ENCODE results near the gene YIPF7. TPM values are rescaled to one million over a fixed set of nuclear protein-coding genes. Genes with fewer than 3 reads are reported as not detected.
A peak's percentile ranks its signal among the peaks of the same experiment; 100 is the strongest.

The YIPF7 gene
- total RNA-seq, result not detected in 2 replicates

- DNase-seq, result no peak
Measured at GRCh38 chr4:44651425-44651824, at the start of gene YIPF7. TSS of gene YIPF7 (minus strand) at chr4:44651625. CDS start at chr4:44650100, 1,525 bp downstream.

- no peak for DNase-seq
Measured at GRCh38 chr4:44701037-44701436, 49.6 kb upstream of the YIPF7 start.

- DNase-seq, result no peak
Measured at GRCh38 chr4:44700427-44700826, 49.0 kb upstream of the YIPF7 start.

GRCh38 chr4:44684648-44685047 is 33.2 kb upstream of the YIPF7 start:
- DNase-seq, result no peak

- no peak for DNase-seq
Measured at GRCh38 chr4:44679060-44679459, 27.6 kb upstream of the YIPF7 start.

- DNase-seq, result peak; percentile 95
Measured at GRCh38 chr4:44678094-44679041, 26.9 kb upstream of the YIPF7 start, which contains the start of gene GUF1. TSS of gene GUF1 (plus strand) at chr4:44678420. CDS start at chr4:44678623, 203 bp downstream.

GRCh38 chr4:44675366-44675765 is 23.9 kb upstream of the YIPF7 start:
- no peak for DNase-seq

- DNase-seq, result no peak
Measured at GRCh38 chr4:44674471-44674870, 23.0 kb upstream of the YIPF7 start.

GRCh38 chr4:44671636-44672035 is 20.2 kb upstream of the YIPF7 start:
- no peak for DNase-seq

GRCh38 chr4:44670506-44671199 is 19.2 kb upstream of the YIPF7 start:
- DNase-seq, result no peak

GRCh38 chr4:44668526-44668925 is 17.1 kb upstream of the YIPF7 start:
- peak; percentile 18 for DNase-seq

- no peak for DNase-seq
Measured at GRCh38 chr4:44663539-44664263, 12.3 kb upstream of the YIPF7 start.

- no peak for DNase-seq
Measured at GRCh38 chr4:44662623-44663005, 11.2 kb upstream of the YIPF7 start.

GRCh38 chr4:44661940-44662622 is 10.7 kb upstream of the YIPF7 start:
- no peak for DNase-seq

- DNase-seq, result no peak
Measured at GRCh38 chr4:44660396-44660795, 9.0 kb upstream of the YIPF7 start.

GRCh38 chr4:44652002-44652401 is 577 bp upstream of the YIPF7 start:
- DNase-seq, result no peak

- DNase-seq, result no peak
Measured at GRCh38 chr4:44646151-44646550, 5.3 kb downstream of the YIPF7 start.

GRCh38 chr4:44638091-44638490 is 13.3 kb downstream of the YIPF7 start:
- no peak for DNase-seq

GRCh38 chr4:44632733-44633132 is 18.7 kb downstream of the YIPF7 start:
- no peak for DNase-seq

GRCh38 chr4:44632089-44632488 is 19.3 kb downstream of the YIPF7 start:
- no peak for DNase-seq

GRCh38 chr4:44629280-44629866 is 22.1 kb downstream of the YIPF7 start:
- DNase-seq, result peak; percentile 74

- DNase-seq, result no peak
Measured at GRCh38 chr4:44623676-44624075, 27.7 kb downstream of the YIPF7 start.

Data from dermis blood vessel endothelial cell (primary cell).